Mammary epithelial cell (primary cell): ENCODE measurements around the gene MEOX2.

Source experiments
- CTCF ChIP-seq, 2 donors: IDR thresholded peaks in 1 of 2; conservative IDR thresholded peaks in 1 of 2; 2 replicates each; pipeline ENCODE4 v1.5.1; 2011 to 2012; ENCODE audit warnings: inconsistent platforms in 2 of 2, low read length in 2 of 2, mild to moderate bottlenecking in 2 of 2, control low read depth in 1 of 2, low read depth in 1 of 2; ENCODE audit not compliant: insufficient read depth in 1 of 2; ENCODE audit errors: extremely low read depth in 1 of 2
- EZH2 ChIP-seq: IDR thresholded peaks from 2 replicates; pipeline ENCODE4 v1.6.1; 2012; ENCODE audit warnings: low read length, inconsistent platforms, borderline replicate concordance

GRCh38 chr7:15650787-15651186 lies 35.7 kb downstream of the MEOX2 start:
- TF ChIP-seq CTCF (conservative IDR thresholded peaks at IDR 0.05 in 1 of 2, IDR thresholded peaks at IDR 0.05 in 1 of 2; ENCODE audit: extremely low read depth in 1 of 2, insufficient read depth in 1 of 2, low read depth in 1 of 2, low read length in 2 of 2) (no peak), EZH2 (no peak)
